ENCODE measurements around the gene NUDT12. TPM values are rescaled to one million over a fixed set of nuclear protein-coding genes. Genes with fewer than 3 reads are reported as not detected.

Gene NUDT12
- total RNA-seq, 1 experiment from 2014 or later, result 11.3 TPM

DNA sequence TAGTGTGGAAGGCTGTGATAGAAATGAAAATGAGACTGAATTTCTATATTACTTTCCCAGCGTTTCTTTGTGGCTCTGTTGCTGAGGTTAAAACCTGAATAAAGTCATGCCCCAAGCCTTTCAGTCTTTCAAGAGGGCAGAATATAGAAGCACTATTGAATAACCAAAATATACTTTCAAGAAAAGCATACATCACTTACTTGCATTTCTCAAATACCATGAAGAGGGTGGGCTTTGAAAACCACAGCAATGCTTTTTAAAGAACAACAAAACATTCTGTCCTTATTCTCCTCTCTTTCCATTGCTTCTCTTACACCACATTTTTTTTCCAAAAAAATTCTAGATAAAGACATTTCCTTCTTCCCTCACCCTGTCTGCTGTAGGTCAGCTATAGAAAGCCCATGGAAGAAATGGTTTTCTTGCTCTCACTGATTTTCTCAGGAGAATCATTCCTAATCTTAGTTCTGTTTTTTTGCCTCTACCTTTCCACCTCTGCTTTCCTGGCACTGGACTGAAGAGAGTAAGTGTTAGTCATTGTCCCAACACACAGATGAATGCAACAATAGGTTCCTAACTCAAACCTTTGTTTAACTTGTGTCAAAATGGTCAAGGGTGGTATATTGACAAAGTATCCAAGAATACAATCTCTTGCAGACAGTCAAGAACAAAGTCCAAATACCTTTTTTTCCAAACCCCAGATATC lies 51.6 kb downstream of the NUDT12 start:
- Histone ChIP-seq H3K56ac (ENCODE audit: insufficient read length, low read depth, low read length) (no peak overlapping the region), H2BK20ac (ENCODE audit: low read depth, low read length, poor library complexity, severe bottlenecking) (no peak overlapping the region), H4K91ac (ENCODE audit: insufficient read length, low read depth, low read length) (no peak overlapping the region), H3K79me1 (ENCODE audit: insufficient read depth, low read depth, low read length, poor library complexity, severe bottlenecking) (no peaks in the 10 kb centered on the region), H3K14ac (ENCODE audit: insufficient read depth, low read length) (no peak overlapping the region), H4K8ac (replicated peaks; ENCODE audit: insufficient read length, low read depth, low read length) (no peak overlapping the region), H3K79me2 (ENCODE audit: insufficient read depth, low read length) (no peaks in the 10 kb centered on the region), H2AK5ac (ENCODE audit: insufficient read length, low read length) (no peak overlapping the region), H3K27me3 (ENCODE audit: insufficient read depth, low read length) (no peaks in the 10 kb centered on the region), H2BK120ac (ENCODE audit: low read depth, low read length, poor library complexity, severe bottlenecking) (no peak overlapping the region), H2AFZ (ENCODE audit: low read length) (no peak overlapping the region), H2BK5ac (ENCODE audit: insufficient read length, low read length) (no peak overlapping the region), H3T11ph (ENCODE audit: low read length) (no peak overlapping the region), H3K23me2 (ENCODE audit: insufficient read length, low read depth, low read length, poor library complexity, severe bottlenecking) (no peaks in the 10 kb centered on the region), H3K4me2 (ENCODE audit: insufficient read depth, insufficient read length, low read length) (no peak overlapping the region), H2BK15ac (ENCODE audit: low read depth, low read length) (no peak overlapping the region), H4K20me1 (ENCODE audit: control insufficient read depth, insufficient read depth, insufficient read length) (no peaks in the 10 kb centered on the region), H3K4ac (ENCODE audit: low read depth, low read length) (no peak overlapping the region), H3K23ac (ENCODE audit: insufficient read length, low read depth, low read length) (no peak overlapping the region), H3K9ac (ENCODE audit: extremely low read depth, insufficient read length, low read length) (no peak overlapping the region), H3K18ac (ENCODE audit: insufficient read length, low read depth, low read length) (no peak overlapping the region), H2BK12ac (ENCODE audit: insufficient read length, low read depth, low read length) (no peak overlapping the region), H3K9me3 (ENCODE audit: control insufficient read depth, low read depth, low read length) (no peaks in the 10 kb centered on the region), H4K5ac (ENCODE audit: insufficient read length, low read depth, low read length) (no peak overlapping the region), H3K27ac (ENCODE audit: insufficient read length, low read depth, low read length) (no peak overlapping the region), H3K4me1 (ENCODE audit: insufficient read depth, low read length) (no peaks in the 10 kb centered on the region; the same call in 1 of the 2 replicates)
- peaks cover 16 to 19% of the 10 kb centered on the region in 2 experiments for H3K4me1 Mint-ChIP-seq
- DNase-seq, result no peak
- no CpG with 5 or more reads among the region's 1 CpG for WGBS (ENCODE audit: extremely low coverage, insufficient read length, low lambda C conversion rate)
- H3K27ac Mint-ChIP-seq, result no peak overlapping the region; a peak in 1 of 7 replicates
- TF ChIP-seq, protein P1, sequence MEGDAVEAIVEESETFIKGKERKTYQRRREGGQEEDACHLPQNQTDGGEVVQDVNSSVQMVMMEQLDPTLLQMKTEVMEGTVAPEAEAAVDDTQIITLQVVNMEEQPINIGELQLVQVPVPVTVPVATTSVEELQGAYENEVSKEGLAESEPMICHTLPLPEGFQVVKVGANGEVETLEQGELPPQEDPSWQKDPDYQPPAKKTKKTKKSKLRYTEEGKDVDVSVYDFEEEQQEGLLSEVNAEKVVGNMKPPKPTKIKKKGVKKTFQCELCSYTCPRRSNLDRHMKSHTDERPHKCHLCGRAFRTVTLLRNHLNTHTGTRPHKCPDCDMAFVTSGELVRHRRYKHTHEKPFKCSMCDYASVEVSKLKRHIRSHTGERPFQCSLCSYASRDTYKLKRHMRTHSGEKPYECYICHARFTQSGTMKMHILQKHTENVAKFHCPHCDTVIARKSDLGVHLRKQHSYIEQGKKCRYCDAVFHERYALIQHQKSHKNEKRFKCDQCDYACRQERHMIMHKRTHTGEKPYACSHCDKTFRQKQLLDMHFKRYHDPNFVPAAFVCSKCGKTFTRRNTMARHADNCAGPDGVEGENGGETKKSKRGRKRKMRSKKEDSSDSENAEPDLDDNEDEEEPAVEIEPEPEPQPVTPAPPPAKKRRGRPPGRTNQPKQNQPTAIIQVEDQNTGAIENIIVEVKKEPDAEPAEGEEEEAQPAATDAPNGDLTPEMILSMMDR (conservative IDR thresholded peaks at IDR 0.05), result no peak
- H3K36me3 Mint-ChIP-seq (ENCODE audit: insufficient read depth in 1 of 3, low read depth in 3 of 3), result no peaks in the 10 kb centered on the region; a peak in 1 of 7 replicates
- H3K4me3 Mint-ChIP-seq, result no peak overlapping the region
- no peaks in the 10 kb centered on the region for H3K27me3 Mint-ChIP-seq (ENCODE audit: low read depth)
- H3K9me3 Mint-ChIP-seq, result peaks cover 3 to 6% of the 10 kb centered on the region in 2 experiments; a peak in 3 of 5 replicates

Data from H9 (cell line).